OCI-LY1 (cell line): ENCODE data around the gene GALNT18.

Experiments
- CTCF ChIP-seq: fragments of 200-600 bp; sonication (generic), shearing (Covaris generic); IDR thresholded peaks from 2 replicates; pipeline ENCODE4 v1.5.1; 2017; ENCODE audit warnings: mild to moderate bottlenecking, antibody characterized with exemption, low read length, moderate library complexity, mixed read lengths
- EZH2 ChIP-seq: fragments of 200-600 bp; sonication (generic), shearing (Covaris generic); IDR thresholded peaks from 2 replicates; pipeline ENCODE4 v1.8.0; 2017; ENCODE audit warnings: borderline replicate concordance, mixed run types, mild to moderate bottlenecking, antibody characterized with exemption, low read length, moderate library complexity, mixed read lengths

GRCh38 chr11:11608783-11609232 is 13.0 kb downstream of the GALNT18 start:
- TF ChIP-seq CTCF: no peak
- no peak for TF ChIP-seq EZH2
